Measurements from ENCODE around the gene MGME1.
"Not testable (repeated sequence)": the region's sequence is repeated elsewhere in the genome, so short reads cannot be mapped to it uniquely, and the experiment has no call there.

The MGME1 gene

GRCh38 chr20:17958373-17959256, 10.2 kb upstream of the MGME1 start:
- in situ Hi-C loops (cut with MboI; ENCODE audit: low sequenced_read_pairs, unreplicated experiment) = no loop called here
- no peak for TF ChIP-seq CTCF (IDR thresholded peaks at IDR 0.05; ENCODE audit: borderline replicate concordance, control extremely low read depth, extremely low read depth, insufficient read depth, missing control alignments)
- DNase-seq (ENCODE audit: low spot score) = no peak

DNA sequence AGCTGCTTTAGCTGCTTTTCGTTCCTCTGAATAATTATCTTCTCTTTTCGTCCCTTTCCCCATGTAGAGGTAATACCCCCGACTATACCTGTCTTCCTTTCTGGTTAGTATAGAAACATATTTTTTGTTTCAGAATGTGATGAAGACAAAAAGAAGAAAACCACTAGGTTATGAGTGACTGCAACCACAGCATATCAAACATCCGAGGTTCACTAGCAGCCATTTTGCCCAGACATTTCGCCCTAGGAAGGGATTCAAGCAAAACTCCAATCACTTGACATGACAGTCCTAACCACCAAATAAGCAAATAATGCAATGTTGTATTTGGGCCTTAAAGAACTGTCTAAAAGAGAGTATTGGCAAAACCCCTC, 9.6 kb upstream of the MGME1 start:
- no peak for TF ChIP-seq CTCF (IDR thresholded peaks at IDR 0.05; ENCODE audit: borderline replicate concordance, control extremely low read depth, extremely low read depth, insufficient read depth, missing control alignments)
- in situ Hi-C loops (cut with MboI; ENCODE audit: low sequenced_read_pairs, unreplicated experiment) = no loop called here
- no peak for DNase-seq (ENCODE audit: low spot score)

GRCh38 chr20:17960400-17960885, 8.4 kb upstream of the MGME1 start:
- DNase-seq (ENCODE audit: low spot score); in situ Hi-C loops (cut with MboI; ENCODE audit: low sequenced_read_pairs, unreplicated experiment): not testable (repeated sequence)

GRCh38 chr20:17960927-17961586, 7.8 kb upstream of the MGME1 start:
- TF ChIP-seq CTCF (IDR thresholded peaks at IDR 0.05; ENCODE audit: borderline replicate concordance, control extremely low read depth, extremely low read depth, insufficient read depth, missing control alignments) = no peak
- in situ Hi-C loops (cut with MboI; ENCODE audit: low sequenced_read_pairs, unreplicated experiment) = no loop called here

GRCh38 chr20:17961587-17961940, 7.3 kb upstream of the MGME1 start:
- TF ChIP-seq CTCF (IDR thresholded peaks at IDR 0.05; ENCODE audit: borderline replicate concordance, control extremely low read depth, extremely low read depth, insufficient read depth, missing control alignments) = no peak
- in situ Hi-C loops (cut with MboI; ENCODE audit: low sequenced_read_pairs, unreplicated experiment) = no loop called here
- no peak for DNase-seq (ENCODE audit: low spot score)

More at GRCh38 chr20:17960927-17961586, 7.8 kb upstream of the MGME1 start:
- no peak for DNase-seq (ENCODE audit: low spot score)

DNA sequence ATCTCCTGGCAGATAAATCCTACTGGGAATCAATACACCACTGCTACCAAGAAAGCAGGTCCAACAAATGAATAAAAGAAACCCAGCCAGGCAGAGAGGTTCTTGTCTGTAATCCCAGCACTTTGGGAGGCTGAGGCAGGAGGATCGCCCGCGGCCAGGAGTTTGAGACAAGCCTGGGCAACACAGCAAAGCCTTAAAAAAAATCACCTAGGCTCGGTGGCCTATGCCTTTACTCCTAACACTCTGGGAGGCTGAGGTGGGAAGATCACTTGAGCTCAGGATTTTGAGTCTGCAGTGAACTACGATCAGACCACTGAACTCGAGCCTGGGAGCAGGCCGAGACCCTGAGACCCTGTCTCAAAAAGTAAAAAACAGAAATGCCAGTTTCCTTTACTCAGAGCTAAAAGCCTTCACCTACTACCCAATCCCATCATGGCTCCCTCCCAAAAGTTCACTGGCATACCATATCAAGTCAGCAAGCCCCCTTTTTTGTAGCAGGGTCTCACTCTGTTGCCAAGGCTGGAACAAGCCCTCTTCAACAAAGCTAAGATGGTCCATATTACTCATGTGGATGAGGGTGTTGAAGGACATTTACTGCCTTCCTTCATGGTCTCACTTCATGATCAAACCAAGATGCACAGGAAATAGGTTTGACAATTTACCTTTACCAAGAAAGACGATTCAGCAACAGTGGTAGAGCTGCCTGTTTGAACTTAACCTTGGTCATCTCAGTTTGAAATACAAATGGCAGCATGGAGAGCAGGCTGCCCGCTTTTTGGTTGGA, 5.5 kb upstream of the MGME1 start:
- no peak for TF ChIP-seq CTCF (IDR thresholded peaks at IDR 0.05; ENCODE audit: borderline replicate concordance, control extremely low read depth, extremely low read depth, insufficient read depth, missing control alignments)
- in situ Hi-C loops (cut with MboI; ENCODE audit: low sequenced_read_pairs, unreplicated experiment) = no loop called here
- DNase-seq (ENCODE audit: low spot score) = no peak
